Panc1 (cell line): ENCODE results near the gene TMEM164. TPM values are rescaled to one million over a fixed set of nuclear protein-coding genes. Genes with fewer than 3 reads are reported as not detected.

Experiments used
- ATAC-seq: fragments of 200-7000 bp; cut with Tn5 transposase; 2 replicates; pipeline ENCODE4 v1.9.1; 2020; ENCODE audit warnings: mild to moderate bottlenecking, moderate library complexity
- BruUV-seq: library from RNA; stranded (reverse); fragments of 400-500 nt; replicated peaks from 2 replicates; lab custom pipeline; 2021; lab: Mats Ljungman, UMichigan
- CTCF ChIA-PET: fragments of 300-600 bp; sonication (Branson Sonifier 250); formaldehyde crosslinking; loops from one replicate; lab custom pipeline; 2022; ENCODE audit warnings: antibody characterized with exemption; lab: Charles Lee
- POLR2A ChIA-PET: fragments of 300-600 bp; sonication (Branson Sonifier 250); formaldehyde crosslinking; loops from one replicate; lab custom pipeline; 2022; ENCODE audit warnings: antibody characterized with exemption; lab: Charles Lee
- DNase-seq: peaks from one replicate; pipeline ENCODE4 v3.0.0-alpha.2; 2010; ENCODE audit warnings: low read depth, low spot score
- H3K27ac ChIP-seq: 2 replicates; pipeline ENCODE4 v1.5.1; 2011; ENCODE audit warnings: mild to moderate bottlenecking, low read length, inconsistent platforms
- H3K27me3 ChIP-seq: fragments of 200-500 bp; sonication (Bioruptor generic); 2 replicates; pipeline ENCODE4 v1.6.0; 2014; ENCODE audit warnings: low read length, inconsistent platforms; ENCODE audit not compliant: control insufficient read depth, insufficient read depth
- H3K36me3 ChIP-seq: fragments of 200-500 bp; sonication (Bioruptor generic); 2 replicates; pipeline ENCODE4 v1.5.1; 2014; ENCODE audit warnings: inconsistent platforms, mild to moderate bottlenecking, low read length, moderate library complexity; ENCODE audit not compliant: control insufficient read depth, insufficient read depth
- H3K4me1 ChIP-seq: 2 replicates; pipeline ENCODE4 v1.5.1; 2011; ENCODE audit warnings: inconsistent platforms, mild to moderate bottlenecking, low read length, moderate library complexity; ENCODE audit not compliant: control insufficient read depth, insufficient read depth
- H3K4me3 ChIP-seq, 2 experiments: 2 replicates each; pipeline ENCODE4 v1.5.1; 2011 to 2012; ENCODE audit warnings: low read depth in 2 of 2, low read length in 2 of 2, mild to moderate bottlenecking in 2 of 2, inconsistent platforms in 1 of 2, moderate library complexity in 1 of 2
- H3K9me3 ChIP-seq: fragments of 200-500 bp; sonication (Bioruptor generic); 2 replicates; pipeline ENCODE4 v1.5.1; 2014; ENCODE audit warnings: low read depth, mild to moderate bottlenecking, inconsistent platforms, low read length, moderate library complexity; ENCODE audit not compliant: control insufficient read depth, insufficient read depth
- CTCF ChIP-seq: fragments of 450-650 bp; IDR thresholded peaks from 2 replicates; pipeline ENCODE4 v1.5.1; 2017; ENCODE audit warnings: mild to moderate bottlenecking
- POLR2AphosphoS5 ChIP-seq: IDR thresholded peaks from 2 replicates; pipeline ENCODE4 v1.6.1; 2012; ENCODE audit warnings: mild to moderate bottlenecking, low read depth, low read length, moderate library complexity
- REST ChIP-seq, 2 experiments: IDR thresholded peaks; 2 replicates each; pipeline ENCODE4 v1.6.1; 2011 to 2012; ENCODE audit warnings: low read depth in 2 of 2, control low read depth in 1 of 2, low read length in 1 of 2, mild to moderate bottlenecking in 1 of 2, moderate library complexity in 1 of 2; ENCODE audit not compliant: insufficient read depth in 1 of 2
- SIN3A ChIP-seq: IDR thresholded peaks from 2 replicates; pipeline ENCODE4 v1.6.1; 2012; ENCODE audit warnings: low read depth, mild to moderate bottlenecking, low read length, moderate library complexity, borderline replicate concordance; ENCODE audit not compliant: insufficient read depth
- TCF7L2 ChIP-seq: IDR thresholded peaks from 2 replicates; pipeline ENCODE4 v1.6.1; 2011; ENCODE audit warnings: mild to moderate bottlenecking, low read depth, low read length, inconsistent platforms
- in situ Hi-C: cut with HindIII; loops from 2 replicates; pipeline ENCODE4 v1.10.0; 2016; ENCODE audit warnings: low sequenced_read_pairs, low pct_unique_long_range_greater_than_20kb
- intact Hi-C: fragments of 100-400 bp; cut with micrococcal nuclease; formaldehyde crosslinking; loops from one replicate; pipeline ENCODE4 v1.10.0; 2022; ENCODE audit not compliant: unreplicated experiment
- total RNA-seq: library from RNA; stranded (reverse); gene quantifications from one replicate; pipeline ENCODE4 v1.2.1, GENCODE V29; 2021; ENCODE audit not compliant: unreplicated experiment

The TMEM164 gene
- total RNA-seq, 1 experiment from 2014 or later: 32.8 TPM

- Histone ChIP-seq H3K9me3 (no peaks in the 10 kb centered on the region), H3K27ac (no peak overlapping the region), H3K36me3 (0 out of 2 replicates have a peak, but pooled peaks cover 2% of the 10 kb centered on the region), H3K27me3 (no peaks in the 10 kb centered on the region), H3K4me1 (0 out of 2 replicates have a peak, but pooled peaks cover 8% of the 10 kb centered on the region), H3K4me3 (no peak overlapping the region)
- POLR2A ChIA-PET: no interaction called here
- BruUV-seq: no TSS peak
- ATAC-seq (no peak), DNase-seq (no peak)
- CTCF ChIA-PET: no interaction called here
- intact Hi-C loops: no loop called here
- in situ Hi-C loops: no loop called here
- TF ChIP-seq POLR2AphosphoS5: no peak
Measured at GRCh38 chrX:110006821-110007375, 4.0 kb downstream of the TMEM164 start.

- DNase-seq: no peak
- in situ Hi-C loops: no loop called here
- Histone ChIP-seq H3K36me3 (0 out of 2 replicates have a peak, but pooled peaks cover 2% of the 10 kb centered on the region), H3K4me3 (no peak overlapping the region), H3K4me1 (0 out of 2 replicates have a peak, but pooled peaks cover 8% of the 10 kb centered on the region), H3K27me3 (no peaks in the 10 kb centered on the region), H3K9me3 (no peaks in the 10 kb centered on the region), H3K27ac (no peak overlapping the region)
- ChIA-PET CTCF (no interaction called here), POLR2A (no interaction called here)
- TF ChIP-seq SIN3A: no peak
- TF ChIP-seq REST (IDR thresholded peaks at IDR 0.05; ENCODE audit: insufficient read depth in 1 of 2, low read depth in 2 of 2, low read length in 1 of 2): no peak
- TF ChIP-seq TCF7L2: no peak
- no peak for TF ChIP-seq CTCF
- TF ChIP-seq POLR2AphosphoS5: no peak
- no peak for ATAC-seq
- no TSS peak for BruUV-seq
- intact Hi-C loops: no loop called here
Measured at GRCh38 chrX:110008011-110008635, 5.2 kb downstream of the TMEM164 start.
